Measurements from ENCODE around the gene KSR2. TPM values are rescaled to one million over a fixed set of nuclear protein-coding genes. Genes with fewer than 3 reads are reported as not detected.

KSR2 gene
- total RNA-seq, 1 donor from 2014 or later = 0.30 TPM

DNA sequence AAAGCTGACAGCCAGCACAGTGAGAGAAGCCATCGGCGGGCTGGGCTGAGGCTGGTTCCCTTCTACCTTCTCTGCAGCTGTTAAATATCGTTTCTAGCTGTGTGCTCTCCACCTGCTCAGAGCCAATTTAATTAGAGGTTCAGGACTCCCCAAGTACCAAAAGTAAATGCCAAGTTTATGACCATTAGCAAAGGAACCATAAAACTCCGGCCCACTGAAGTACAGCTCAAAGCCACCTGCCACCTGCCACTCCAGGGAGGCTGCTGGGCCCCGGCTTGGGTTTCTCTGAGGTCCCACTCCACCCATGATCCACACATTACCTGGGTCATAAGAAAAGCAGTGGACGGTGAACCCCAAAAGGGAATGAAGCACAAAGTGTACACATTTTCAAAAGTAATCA is 272.8 kb downstream of the KSR2 start:
- no peaks in the 10 kb centered on the region for H3K79me2 ChIP-seq (ENCODE audit: low read depth)
- H3K27ac Mint-ChIP-seq = no peak overlapping the region
- peaks cover 6% of the 10 kb centered on the region for H3K4me1 Mint-ChIP-seq
- H3K9ac ChIP-seq = no peak overlapping the region
- H3K36me3 Mint-ChIP-seq = no peaks in the 10 kb centered on the region
- no peak overlapping the region for H3K4me3 Mint-ChIP-seq
- H3K4me2 ChIP-seq = no peak overlapping the region
- no peak overlapping the region for H3K4me3 ChIP-seq
- H3K9me3 Mint-ChIP-seq = peaks cover 7% of the 10 kb centered on the region
- DNase-seq (ENCODE audit: low spot score) = no peak
- H3K27ac ChIP-seq = no peak overlapping the region
- no peak for TF ChIP-seq EZH2 (IDR thresholded peaks at IDR 0.05)
- TF ChIP-seq CTCF (IDR thresholded peaks at IDR 0.05) = no peak
- TF ChIP-seq EZH2phosphoT487 (IDR thresholded peaks at IDR 0.05) = no peak
- no peaks in the 10 kb centered on the region for H3K36me3 ChIP-seq
- H3F3A ChIP-seq (ENCODE audit: low read depth) = no peaks in the 10 kb centered on the region
- H4K20me1 ChIP-seq (ENCODE audit: low read depth) = no peaks in the 10 kb centered on the region
- no peaks in the 10 kb centered on the region for H3K9me3 ChIP-seq (ENCODE audit: low read depth)
- H3K27me3 Mint-ChIP-seq (ENCODE audit: insufficient read depth, low read depth) = peaks cover 7% of the 10 kb centered on the region
- no peak overlapping the region for H2AFZ ChIP-seq (replicated peaks)
- no peaks in the 10 kb centered on the region for H3K4me1 ChIP-seq
- no peaks in the 10 kb centered on the region for H3K27me3 ChIP-seq

GRCh38 chr12:117692512-117692911 is 276.3 kb downstream of the KSR2 start:
- Mint-ChIP-seq H3K27ac (no peak overlapping the region), H3K36me3 (no peaks in the 10 kb centered on the region), H3K9me3 (peaks cover 7% of the 10 kb centered on the region), H3K4me3 (no peak overlapping the region), H3K27me3 (ENCODE audit: insufficient read depth, low read depth) (peaks cover 2% of the 10 kb centered on the region), H3K4me1 (peaks cover 9% of the 10 kb centered on the region)
- H3K36me3 ChIP-seq = no peaks in the 10 kb centered on the region
- H3K9ac ChIP-seq = no peak overlapping the region
- no peaks in the 10 kb centered on the region for H4K20me1 ChIP-seq (ENCODE audit: low read depth)
- H3K27ac ChIP-seq = no peak overlapping the region
- TF ChIP-seq CTCF (IDR thresholded peaks at IDR 0.05) (no peak), EZH2 (IDR thresholded peaks at IDR 0.05) (no peak), EZH2phosphoT487 (IDR thresholded peaks at IDR 0.05) (no peak)
- no peak overlapping the region for H2AFZ ChIP-seq (replicated peaks)
- H3K79me2 ChIP-seq (ENCODE audit: low read depth) = no peaks in the 10 kb centered on the region
- no peaks in the 10 kb centered on the region for H3K27me3 ChIP-seq
- DNase-seq (ENCODE audit: low spot score) = no peak
- H3K4me3 ChIP-seq = no peak overlapping the region
- H3K9me3 ChIP-seq (ENCODE audit: low read depth) = no peaks in the 10 kb centered on the region
- H3K4me2 ChIP-seq = no peak overlapping the region
- no peaks in the 10 kb centered on the region for H3K4me1 ChIP-seq
- no peaks in the 10 kb centered on the region for H3F3A ChIP-seq (ENCODE audit: low read depth)

GRCh38 chr12:117689857-117690256 is 278.9 kb downstream of the KSR2 start:
- Histone ChIP-seq H3K4me3 (no peak overlapping the region), H2AFZ (replicated peaks) (no peak overlapping the region), H3F3A (ENCODE audit: low read depth) (no peaks in the 10 kb centered on the region), H3K9me3 (ENCODE audit: low read depth) (no peaks in the 10 kb centered on the region), H3K79me2 (ENCODE audit: low read depth) (no peaks in the 10 kb centered on the region), H3K4me1 (peaks cover 7% of the 10 kb centered on the region), H3K36me3 (no peaks in the 10 kb centered on the region), H3K4me2 (no peak overlapping the region), H4K20me1 (ENCODE audit: low read depth) (no peaks in the 10 kb centered on the region), H3K27ac (no peak overlapping the region), H3K27me3 (no peaks in the 10 kb centered on the region), H3K9ac (no peak overlapping the region)
- peaks cover 4% of the 10 kb centered on the region for H3K9me3 Mint-ChIP-seq
- no peaks in the 10 kb centered on the region for H3K27me3 Mint-ChIP-seq (ENCODE audit: insufficient read depth, low read depth)
- H3K4me1 Mint-ChIP-seq = peaks cover 27% of the 10 kb centered on the region
- H3K4me3 Mint-ChIP-seq = no peak overlapping the region
- no peak for TF ChIP-seq EZH2phosphoT487 (IDR thresholded peaks at IDR 0.05)
- no peak for TF ChIP-seq EZH2 (IDR thresholded peaks at IDR 0.05)
- DNase-seq (ENCODE audit: low spot score) = no peak
- H3K36me3 Mint-ChIP-seq = no peaks in the 10 kb centered on the region
- H3K27ac Mint-ChIP-seq = no peak overlapping the region

GRCh38 chr12:117688446-117688845 is 280.3 kb downstream of the KSR2 start:
- no peaks in the 10 kb centered on the region for H3K36me3 ChIP-seq
- TF ChIP-seq EZH2 (IDR thresholded peaks at IDR 0.05) (no peak), EZH2phosphoT487 (IDR thresholded peaks at IDR 0.05) (no peak), CTCF (IDR thresholded peaks at IDR 0.05) (no peak)

More at GRCh38 chr12:117688446-117688845, 280.3 kb downstream of the KSR2 start:
- Histone ChIP-seq H3K27me3 (no peaks in the 10 kb centered on the region), H4K20me1 (ENCODE audit: low read depth) (no peaks in the 10 kb centered on the region), H3K9ac (no peak overlapping the region), H2AFZ (replicated peaks) (no peak overlapping the region), H3K4me3 (no peak overlapping the region), H3K79me2 (ENCODE audit: low read depth) (no peaks in the 10 kb centered on the region), H3K27ac (no peak overlapping the region), H3F3A (ENCODE audit: low read depth) (no peaks in the 10 kb centered on the region), H3K9me3 (ENCODE audit: low read depth) (no peaks in the 10 kb centered on the region), H3K4me1 (peaks cover 7% of the 10 kb centered on the region), H3K4me2 (no peak overlapping the region)
- H3K36me3 Mint-ChIP-seq = no peaks in the 10 kb centered on the region
- H3K27ac Mint-ChIP-seq = no peak overlapping the region
- no peaks in the 10 kb centered on the region for H3K27me3 Mint-ChIP-seq (ENCODE audit: insufficient read depth, low read depth)
- peaks cover 27% of the 10 kb centered on the region for H3K4me1 Mint-ChIP-seq
- H3K4me3 Mint-ChIP-seq = no peak overlapping the region
- no peak for DNase-seq (ENCODE audit: low spot score)
- H3K9me3 Mint-ChIP-seq = peaks cover 4% of the 10 kb centered on the region
